Glutamatergic neuron (in vitro differentiated cells): ENCODE results near the gene SMYD2. TPM values are rescaled to one million over a fixed set of nuclear protein-coding genes. Genes with fewer than 3 reads are reported as not detected.
A peak's percentile ranks its signal among the peaks of the same experiment; 100 is the strongest.

ENCODE experiments used
- DNase-seq: peaks from one replicate; pipeline ENCODE4 v3.0.0; 2022
- H3K27ac Mint-ChIP-seq: one replicate; pipeline ENCODE4 v1.8.0; 2020; ENCODE audit warnings: mild to moderate bottlenecking, mixed read lengths, inconsistent platforms; ENCODE audit not compliant: unreplicated experiment
- H3K27me3 Mint-ChIP-seq: one replicate; pipeline ENCODE4 v1.8.0; 2020; ENCODE audit warnings: mild to moderate bottlenecking, moderate library complexity, mixed read lengths, inconsistent platforms; ENCODE audit not compliant: unreplicated experiment
- H3K36me3 Mint-ChIP-seq: one replicate; pipeline ENCODE4 v1.8.0; 2020; ENCODE audit warnings: mild to moderate bottlenecking, mixed read lengths, inconsistent platforms; ENCODE audit not compliant: unreplicated experiment
- H3K4me1 Mint-ChIP-seq: one replicate; pipeline ENCODE4 v1.8.0; 2020; ENCODE audit warnings: mild to moderate bottlenecking, low read depth, mixed read lengths, inconsistent platforms; ENCODE audit not compliant: unreplicated experiment
- H3K4me3 Mint-ChIP-seq: one replicate; pipeline ENCODE4 v1.8.0; 2020; ENCODE audit warnings: mild to moderate bottlenecking, mixed read lengths, inconsistent platforms; ENCODE audit not compliant: unreplicated experiment
- H3K9me3 Mint-ChIP-seq: one replicate; pipeline ENCODE4 v1.8.0; 2020; ENCODE audit warnings: mild to moderate bottlenecking, moderate library complexity, mixed read lengths, inconsistent platforms; ENCODE audit not compliant: unreplicated experiment
- total RNA-seq: library from RNA; stranded (reverse); fragmentation: NEBNext Ultra II Directional; extraction: Animal tissue kit (Norgen Biotek cat#: 25700); gene quantifications from one replicate; pipeline ENCODE4 v1.2.1, GENCODE V29; 2021; ENCODE audit not compliant: unreplicated experiment
- TF ChIP-seq, protein P1 (sequence below): fragments of 200-600 bp; sonication (generic); IDR thresholded peaks from one replicate; pipeline ENCODE4 v1.5.0; 2021; ENCODE audit not compliant: partially characterized antibody, unreplicated experiment

Gene SMYD2
- total RNA-seq, 1 donor from 2014 or later = 26.0 TPM

- Mint-ChIP-seq H3K4me1 (no peaks in the 10 kb centered on the region), H3K27ac (no peak overlapping the region), H3K36me3 (no peaks in the 10 kb centered on the region), H3K4me3 (no peak overlapping the region), H3K27me3 (no peaks in the 10 kb centered on the region), H3K9me3 (no peaks in the 10 kb centered on the region)
- peak; percentile 94 for DNase-seq
- TF ChIP-seq, protein P1, sequence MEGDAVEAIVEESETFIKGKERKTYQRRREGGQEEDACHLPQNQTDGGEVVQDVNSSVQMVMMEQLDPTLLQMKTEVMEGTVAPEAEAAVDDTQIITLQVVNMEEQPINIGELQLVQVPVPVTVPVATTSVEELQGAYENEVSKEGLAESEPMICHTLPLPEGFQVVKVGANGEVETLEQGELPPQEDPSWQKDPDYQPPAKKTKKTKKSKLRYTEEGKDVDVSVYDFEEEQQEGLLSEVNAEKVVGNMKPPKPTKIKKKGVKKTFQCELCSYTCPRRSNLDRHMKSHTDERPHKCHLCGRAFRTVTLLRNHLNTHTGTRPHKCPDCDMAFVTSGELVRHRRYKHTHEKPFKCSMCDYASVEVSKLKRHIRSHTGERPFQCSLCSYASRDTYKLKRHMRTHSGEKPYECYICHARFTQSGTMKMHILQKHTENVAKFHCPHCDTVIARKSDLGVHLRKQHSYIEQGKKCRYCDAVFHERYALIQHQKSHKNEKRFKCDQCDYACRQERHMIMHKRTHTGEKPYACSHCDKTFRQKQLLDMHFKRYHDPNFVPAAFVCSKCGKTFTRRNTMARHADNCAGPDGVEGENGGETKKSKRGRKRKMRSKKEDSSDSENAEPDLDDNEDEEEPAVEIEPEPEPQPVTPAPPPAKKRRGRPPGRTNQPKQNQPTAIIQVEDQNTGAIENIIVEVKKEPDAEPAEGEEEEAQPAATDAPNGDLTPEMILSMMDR = peak; percentile 71
Observed at GRCh38 chr1:214261206-214262123, 19.5 kb upstream of the SMYD2 start.

- no peak overlapping the region for H3K27ac Mint-ChIP-seq
- TF ChIP-seq, protein P1 = no peak
- no peaks in the 10 kb centered on the region for H3K4me1 Mint-ChIP-seq
- DNase-seq = no peak
- H3K36me3 Mint-ChIP-seq = no peaks in the 10 kb centered on the region
- H3K4me3 Mint-ChIP-seq = no peak overlapping the region
- no peaks in the 10 kb centered on the region for H3K27me3 Mint-ChIP-seq
- no peaks in the 10 kb centered on the region for H3K9me3 Mint-ChIP-seq
Observed at GRCh38 chr1:214264196-214264595, 16.8 kb upstream of the SMYD2 start.

- Mint-ChIP-seq H3K27ac (no peak overlapping the region), H3K36me3 (no peaks in the 10 kb centered on the region), H3K4me3 (no peak overlapping the region), H3K27me3 (no peaks in the 10 kb centered on the region), H3K9me3 (no peaks in the 10 kb centered on the region), H3K4me1 (no peaks in the 10 kb centered on the region)
- TF ChIP-seq, protein P1 = no peak
- no peak for DNase-seq
Observed at GRCh38 chr1:214264976-214265375, 16.0 kb upstream of the SMYD2 start.

GRCh38 chr1:214270097-214270650, 10.8 kb upstream of the SMYD2 start:
- Mint-ChIP-seq H3K4me3 (no peak overlapping the region), H3K9me3 (peaks cover 2% of the 10 kb centered on the region), H3K4me1 (no peaks in the 10 kb centered on the region)

More at GRCh38 chr1:214270097-214270650, 10.8 kb upstream of the SMYD2 start:
- H3K27me3 Mint-ChIP-seq = no peaks in the 10 kb centered on the region
- TF ChIP-seq, protein P1 = no peak
- no peak overlapping the region for H3K27ac Mint-ChIP-seq
- no peak for DNase-seq
- H3K36me3 Mint-ChIP-seq = no peaks in the 10 kb centered on the region
